HG03060 (cell line): ENCODE results near the gene MXRA8.

Experiments used
- ATAC-seq: cut with Tn5 transposase; IDR thresholded peaks from one replicate; pipeline ENCODE4 v1.9.1; 2021; ENCODE audit warnings: low read depth, moderate number of reproducible peaks; ENCODE audit not compliant: unreplicated experiment

MXRA8 gene

GRCh38 chr1:1338278-1338677 is 20.1 kb downstream of the MXRA8 start:
- no peak for ATAC-seq

GRCh38 chr1:1337793-1338147 is 20.6 kb downstream of the MXRA8 start:
- no peak for ATAC-seq

GRCh38 chr1:1336931-1337792 is 21.2 kb downstream of the MXRA8 start:
- no peak for ATAC-seq

GRCh38 chr1:1336446-1336845 is 21.9 kb downstream of the MXRA8 start:
- ATAC-seq, result no peak

DNA sequence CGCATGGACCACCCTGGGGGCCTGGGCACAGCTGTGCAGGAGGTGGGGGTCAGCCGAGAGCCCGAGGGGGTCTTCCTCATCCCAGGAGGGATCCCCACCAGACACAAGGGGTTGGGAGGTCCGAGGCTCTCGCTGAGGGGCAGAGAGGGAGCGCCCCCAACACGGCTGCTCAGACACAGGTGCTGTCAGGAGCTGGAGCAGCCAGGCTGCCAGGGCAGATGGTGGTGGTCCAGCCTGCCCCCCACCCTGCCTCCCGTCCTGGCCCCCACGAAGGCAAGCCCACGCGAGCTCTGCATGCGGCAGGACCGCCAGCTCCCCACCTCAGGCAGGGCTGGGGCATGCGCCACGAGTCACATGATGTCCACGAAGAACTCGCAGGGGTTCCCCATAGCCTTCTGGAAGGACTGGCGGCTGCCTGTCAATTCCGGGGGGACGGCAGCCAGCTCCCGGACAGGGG is 22.5 kb downstream of the MXRA8 start:
- no peak for ATAC-seq

DNA sequence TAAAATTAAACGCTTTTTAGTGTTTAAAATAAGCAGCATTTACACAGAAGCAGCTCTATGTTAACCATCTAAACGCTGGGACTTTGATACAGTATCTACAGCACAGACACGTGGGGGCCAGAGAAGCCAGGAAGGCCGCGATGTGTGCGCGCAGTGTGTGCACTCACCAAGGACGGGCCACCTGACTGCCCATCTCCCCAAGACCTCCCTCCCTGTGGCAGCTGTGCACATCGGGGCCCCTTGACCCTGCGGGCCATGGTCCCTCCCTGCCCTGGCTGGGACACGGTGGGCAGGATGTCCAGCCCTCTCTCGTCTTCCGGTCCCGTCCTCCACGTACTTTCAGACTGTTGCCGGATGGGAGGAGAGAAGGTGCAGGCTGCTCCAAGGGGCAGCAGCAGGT is 23.1 kb downstream of the MXRA8 start:
- ATAC-seq, result no peak

DNA sequence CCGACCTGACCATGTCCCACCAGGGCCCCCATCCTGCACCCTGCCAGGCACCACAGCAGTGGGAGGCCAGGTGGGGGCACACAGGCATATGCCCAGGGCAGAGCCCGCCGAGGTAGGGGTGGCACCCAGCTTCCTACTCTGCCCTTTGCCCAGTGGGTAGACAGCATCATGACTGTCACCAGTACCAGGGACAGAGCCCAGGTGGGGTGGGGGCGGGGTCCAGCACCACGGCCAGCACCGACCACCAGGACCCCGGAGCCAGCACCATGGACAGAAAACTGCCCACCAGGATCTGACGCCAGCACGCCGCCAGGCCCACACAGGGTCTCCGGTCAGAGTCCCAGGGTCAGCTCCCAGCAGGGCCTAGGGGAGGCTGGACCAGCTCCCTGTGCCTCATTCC is 23.5 kb downstream of the MXRA8 start:
- ATAC-seq, result no peak

DNA sequence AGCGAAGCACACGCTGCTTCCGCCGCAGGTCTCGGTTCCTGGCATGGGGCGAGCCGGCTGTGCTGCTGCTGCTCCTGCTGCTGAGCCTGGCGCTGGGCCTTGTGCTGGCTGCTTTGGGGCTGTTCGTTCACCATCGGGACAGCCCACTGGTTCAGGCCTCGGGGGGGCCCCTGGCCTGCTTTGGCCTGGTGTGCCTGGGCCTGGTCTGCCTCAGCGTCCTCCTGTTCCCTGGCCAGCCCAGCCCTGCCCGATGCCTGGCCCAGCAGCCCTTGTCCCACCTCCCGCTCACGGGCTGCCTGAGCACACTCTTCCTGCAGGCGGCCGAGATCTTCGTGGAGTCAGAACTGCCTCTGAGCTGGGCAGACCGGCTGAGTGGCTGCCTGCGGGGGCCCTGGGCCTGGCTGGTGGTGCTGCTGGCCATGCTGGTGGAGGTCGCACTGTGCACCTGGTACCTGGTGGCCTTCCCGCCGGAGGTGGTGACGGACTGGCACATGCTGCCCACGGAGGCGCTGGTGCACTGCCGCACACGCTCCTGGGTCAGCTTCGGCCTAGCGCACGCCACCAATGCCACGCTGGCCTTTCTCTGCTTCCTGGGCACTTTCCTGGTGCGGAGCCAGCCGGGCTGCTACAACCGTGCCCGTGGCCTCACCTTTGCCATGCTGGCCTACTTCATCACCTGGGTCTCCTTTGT is 24.7 kb downstream of the MXRA8 start:
- ATAC-seq, result no peak

GRCh38 chr1:1332774-1333480 is 25.4 kb downstream of the MXRA8 start:
- no peak for ATAC-seq

GRCh38 chr1:1332031-1332755 is 26.2 kb downstream of the MXRA8 start:
- no peak for ATAC-seq

GRCh38 chr1:1331068-1331965 is 27.0 kb downstream of the MXRA8 start, which contains the start of gene TAS1R3:
TSS of gene TAS1R3 (plus strand) at chr1:1331280. CDS start at chr1:1331346, 66 bp downstream.
- no peak for ATAC-seq

DNA sequence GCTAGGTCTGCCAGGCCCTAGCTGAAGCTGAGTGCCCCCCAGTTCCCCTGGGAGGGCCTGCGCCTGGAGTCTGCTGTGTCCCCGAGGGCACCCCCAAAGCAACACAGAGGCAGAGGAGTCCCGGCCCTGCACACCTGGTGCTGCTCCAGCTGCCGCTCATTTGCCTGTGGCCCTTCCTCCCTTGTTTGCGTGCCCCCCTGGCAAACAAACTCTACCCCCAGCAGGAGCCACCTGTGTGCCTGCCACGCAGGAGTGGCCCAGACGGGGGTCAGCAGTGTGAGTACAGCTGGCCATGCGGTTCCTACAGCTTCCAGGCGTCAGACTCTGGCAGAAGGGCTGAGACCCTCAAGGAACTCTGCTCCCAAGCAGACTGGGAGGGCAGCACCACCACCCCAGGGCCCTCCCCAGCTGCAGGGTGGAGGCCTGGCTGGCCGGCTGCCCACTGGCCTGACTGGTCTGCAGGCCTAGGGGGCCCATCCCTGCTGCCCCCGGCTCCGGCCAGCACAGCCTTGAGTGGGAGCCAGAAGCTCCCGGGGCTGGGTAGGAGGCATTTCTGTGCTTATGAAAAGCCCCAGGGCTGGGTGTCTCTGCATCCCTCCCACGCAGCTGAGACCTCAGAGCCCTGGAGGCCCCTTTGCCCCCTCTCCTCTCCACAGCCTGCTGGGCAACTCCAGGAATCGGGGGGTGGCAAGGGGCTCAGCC is 27.8 kb downstream of the MXRA8 start:
- ATAC-seq, result no peak

GRCh38 chr1:1329304-1330210 is 28.8 kb downstream of the MXRA8 start:
- no peak for ATAC-seq

- ATAC-seq, result no peak
Measured at GRCh38 chr1:1328254-1328653, 30.1 kb downstream of the MXRA8 start.

- ATAC-seq, result no peak
Measured at GRCh38 chr1:1327291-1327690, 31.1 kb downstream of the MXRA8 start.

GRCh38 chr1:1326075-1326605 is 32.2 kb downstream of the MXRA8 start:
- ATAC-seq, result no peak

DNA sequence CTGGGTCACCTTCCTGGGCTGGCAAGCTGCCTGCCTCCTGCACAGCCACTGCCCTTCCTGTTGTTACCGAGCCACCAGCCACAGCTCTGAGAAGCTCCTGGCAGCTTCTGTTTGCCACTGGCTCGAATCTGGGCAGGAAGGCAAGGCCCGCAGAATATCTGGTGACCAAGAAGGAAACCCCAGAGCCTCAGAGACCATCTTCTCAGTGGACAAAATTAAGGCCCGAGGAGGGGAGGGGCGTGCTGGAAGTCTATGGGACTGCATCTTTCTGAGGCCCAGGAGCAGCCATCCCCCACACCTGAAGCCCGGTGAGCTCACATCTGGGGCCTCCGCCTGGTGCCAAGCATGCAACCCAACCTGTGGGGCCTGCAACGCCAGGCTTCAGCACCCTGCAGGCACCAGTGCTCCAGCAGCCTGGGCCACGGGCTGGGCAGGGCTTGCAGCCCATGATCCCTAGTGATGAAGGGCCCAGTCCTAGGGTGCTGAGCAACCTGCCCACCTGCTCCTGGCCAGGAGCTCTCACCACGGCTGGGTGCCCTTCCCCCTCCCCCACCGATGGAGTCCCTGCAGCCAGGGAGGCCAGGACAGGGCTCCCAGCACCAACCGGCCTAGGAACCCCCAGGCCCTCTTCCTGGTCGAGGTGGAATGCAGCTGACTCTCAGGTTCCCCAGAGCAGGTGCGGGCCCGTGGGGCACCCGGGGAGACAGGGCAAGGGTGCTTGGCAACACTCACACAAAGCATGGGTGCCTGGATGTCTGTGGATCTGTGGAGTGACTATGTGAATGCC is 32.9 kb downstream of the MXRA8 start:
- no peak for ATAC-seq
